HG03064 (cell line): ENCODE measurements around the gene NDOR1.
A peak's percentile ranks its signal among the peaks of the same experiment; 100 is the strongest.
"Not testable (repeated sequence)": the region's sequence is repeated elsewhere in the genome, so short reads cannot be mapped to it uniquely, and the experiment has no call there.

ENCODE experiments used
- ATAC-seq: cut with Tn5 transposase; IDR thresholded peaks from one replicate; pipeline ENCODE4 v1.9.1; 2021; ENCODE audit warnings: low read depth; ENCODE audit not compliant: unreplicated experiment

NDOR1 gene

DNA sequence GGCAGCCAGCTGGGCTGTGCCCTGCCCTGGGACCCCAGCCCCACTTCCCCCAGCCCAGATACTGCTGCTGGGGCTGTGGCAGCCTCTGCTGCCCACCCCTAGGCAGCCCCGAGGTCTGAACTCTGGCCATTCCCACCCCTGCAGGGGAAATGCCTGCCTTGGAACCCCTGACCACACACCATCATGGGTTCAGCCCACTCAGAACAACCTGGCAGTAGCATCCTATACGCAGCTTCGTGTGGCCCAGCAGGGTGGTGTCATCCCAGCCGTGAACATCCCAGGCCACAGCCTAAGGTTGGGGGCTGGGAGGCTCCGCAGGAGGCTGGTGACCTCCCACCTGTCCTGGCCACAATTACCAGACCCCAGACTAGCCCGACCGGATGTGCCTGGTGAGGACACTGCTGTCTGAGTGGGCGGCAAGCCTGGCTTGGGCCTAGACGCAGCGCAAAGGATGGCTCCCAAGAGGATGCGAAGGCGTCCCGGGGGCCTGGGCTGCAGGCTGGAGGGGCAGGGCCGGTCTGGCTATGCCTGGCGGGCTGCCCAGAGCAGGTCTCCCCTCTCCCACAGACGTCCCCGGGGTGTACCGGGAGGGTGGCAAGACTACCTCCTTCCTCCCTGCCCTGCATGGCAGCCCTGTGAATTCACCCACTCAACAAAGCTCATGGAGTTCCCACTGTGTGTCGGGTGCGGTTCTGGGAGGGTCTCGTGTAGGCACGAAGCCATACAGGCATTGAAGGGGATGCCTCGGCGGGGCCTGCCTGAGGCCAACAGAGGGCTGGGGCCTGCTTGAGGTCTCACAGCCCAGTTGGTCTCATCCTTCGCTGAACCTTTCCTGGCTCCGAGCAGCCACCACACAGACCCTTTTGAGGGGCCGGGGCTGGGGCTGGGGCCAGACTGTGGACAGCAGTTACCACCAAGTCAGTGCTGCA, 23.7 kb downstream of the NDOR1 start:
- ATAC-seq: no peak

DNA sequence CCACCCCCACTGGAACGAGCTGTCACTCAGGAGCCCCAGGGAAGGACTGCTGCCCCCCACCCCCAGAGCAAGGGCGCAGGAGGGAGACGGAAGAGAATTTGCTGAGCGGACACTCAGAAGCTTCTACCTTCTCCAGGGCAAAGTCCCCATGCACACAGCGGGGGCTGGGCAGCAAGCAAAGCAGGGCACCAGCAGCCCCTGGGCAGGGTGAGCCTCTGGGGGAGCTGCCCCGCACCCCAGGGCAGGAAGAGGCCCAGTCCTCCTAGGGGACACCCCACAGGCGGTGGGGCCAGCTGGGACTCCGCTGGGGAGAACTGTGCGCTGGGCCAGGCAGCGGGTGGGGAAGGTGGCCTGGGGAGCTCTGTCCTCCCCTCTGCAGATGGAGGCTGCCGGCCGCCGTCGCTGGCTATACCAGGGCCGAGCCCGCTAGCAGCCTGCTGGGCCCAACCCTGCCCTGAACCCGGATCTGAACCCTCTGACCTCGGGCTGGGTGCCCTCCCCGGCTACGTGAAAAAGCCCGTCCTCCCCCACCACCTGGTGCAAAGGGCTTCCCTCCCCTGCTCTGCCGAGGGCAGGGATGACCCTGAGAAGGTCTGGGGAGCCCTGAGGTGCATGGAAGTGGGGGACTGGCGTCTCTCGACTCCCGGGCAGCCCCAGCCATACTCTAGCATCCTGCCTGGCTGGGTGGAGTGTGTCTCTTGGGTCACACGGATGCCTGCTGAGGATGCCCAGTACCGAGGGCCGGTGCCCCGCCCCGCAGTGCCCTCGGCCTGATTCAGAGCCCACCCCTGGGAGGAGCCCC, 24.6 kb downstream of the NDOR1 start:
- ATAC-seq: no peak

GRCh38 chr9:137230705-137231371, 25.3 kb downstream of the NDOR1 start, which contains the start of gene SLC34A3:
SLC34A3 (plus strand) TSS chr9:137230901; CDS start chr9:137231703, 802 bp downstream.
- ATAC-seq: no peak

DNA sequence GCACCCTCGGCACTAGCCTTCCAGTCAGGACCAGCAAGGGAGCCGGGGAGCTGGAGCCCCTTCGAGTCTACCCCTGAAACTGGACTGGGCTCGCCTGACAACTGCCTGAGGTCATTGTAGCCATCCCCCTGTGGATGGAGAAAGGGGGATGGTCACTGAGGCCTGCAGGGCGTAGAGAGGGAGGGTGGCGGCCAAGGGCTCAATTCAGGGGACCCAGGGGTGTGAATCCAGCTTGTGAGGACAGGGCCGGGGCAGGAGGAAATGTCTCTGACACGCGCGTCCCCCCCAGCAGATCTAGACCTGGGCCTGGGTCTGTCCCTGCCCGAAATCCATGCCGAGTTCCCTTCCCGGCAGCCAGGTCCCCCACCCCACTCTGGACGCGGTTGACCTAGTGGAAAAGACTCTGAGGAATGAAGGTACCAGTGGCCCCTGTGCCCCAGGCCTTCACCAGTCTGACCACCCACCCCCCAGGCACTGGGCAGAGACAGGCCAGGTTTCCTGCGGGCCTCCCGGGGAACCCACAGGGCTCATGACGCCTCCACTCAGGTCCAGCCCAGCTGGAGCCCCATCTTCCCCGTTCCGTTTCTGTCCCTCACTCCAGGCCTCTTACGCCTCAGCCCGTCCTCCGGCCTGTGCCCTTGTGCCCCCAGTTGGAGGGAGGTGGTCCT, 26.0 kb downstream of the NDOR1 start:
- no peak for ATAC-seq

GRCh38 chr9:137232101-137232500, 26.6 kb downstream of the NDOR1 start:
- ATAC-seq: no peak

- ATAC-seq: no peak
These were observed 27.0 kb downstream of the NDOR1 start for GRCh38 chr9:137232510-137232909.

DNA sequence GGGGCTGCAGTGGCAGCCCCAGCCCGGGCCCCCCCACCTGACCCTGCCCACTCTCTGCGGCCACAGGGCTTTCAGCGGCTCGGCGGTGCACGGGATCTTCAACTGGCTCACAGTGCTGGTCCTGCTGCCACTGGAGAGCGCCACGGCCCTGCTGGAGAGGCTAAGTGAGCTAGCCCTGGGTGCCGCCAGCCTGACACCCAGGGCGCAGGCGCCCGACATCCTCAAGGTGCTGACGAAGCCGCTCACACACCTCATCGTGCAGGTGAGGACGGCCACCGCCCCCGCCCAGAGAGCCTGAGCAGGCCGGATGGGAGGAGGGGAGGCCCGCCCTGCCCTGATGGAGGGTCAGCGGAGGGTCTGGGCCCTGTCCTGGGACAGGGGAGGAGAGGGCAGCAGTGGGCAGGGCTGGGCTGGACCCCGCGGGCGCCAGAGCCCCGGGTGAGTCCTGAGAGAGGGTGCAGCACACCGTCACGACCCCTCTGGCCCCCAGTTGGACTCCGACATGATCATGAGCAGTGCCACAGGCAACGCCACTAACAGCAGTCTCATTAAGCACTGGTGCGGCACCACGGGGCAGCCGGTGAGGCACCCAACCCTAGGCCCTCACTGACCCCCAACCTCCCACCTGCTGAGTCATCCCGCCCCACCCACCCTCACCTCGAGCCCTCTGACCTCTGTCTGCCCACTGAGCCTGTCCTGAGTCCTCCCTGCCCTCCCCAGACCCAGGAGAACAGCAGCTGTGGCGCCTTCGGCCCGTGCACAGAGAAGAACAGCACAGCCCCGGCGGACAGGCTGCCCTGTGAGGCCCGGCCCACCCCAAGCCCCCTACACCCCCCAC, 27.9 kb downstream of the NDOR1 start:
- no peak for ATAC-seq

GRCh38 chr9:137234055-137234697, 28.7 kb downstream of the NDOR1 start:
- no peak for ATAC-seq

GRCh38 chr9:137234758-137235423, 29.4 kb downstream of the NDOR1 start:
- no peak for ATAC-seq

DNA sequence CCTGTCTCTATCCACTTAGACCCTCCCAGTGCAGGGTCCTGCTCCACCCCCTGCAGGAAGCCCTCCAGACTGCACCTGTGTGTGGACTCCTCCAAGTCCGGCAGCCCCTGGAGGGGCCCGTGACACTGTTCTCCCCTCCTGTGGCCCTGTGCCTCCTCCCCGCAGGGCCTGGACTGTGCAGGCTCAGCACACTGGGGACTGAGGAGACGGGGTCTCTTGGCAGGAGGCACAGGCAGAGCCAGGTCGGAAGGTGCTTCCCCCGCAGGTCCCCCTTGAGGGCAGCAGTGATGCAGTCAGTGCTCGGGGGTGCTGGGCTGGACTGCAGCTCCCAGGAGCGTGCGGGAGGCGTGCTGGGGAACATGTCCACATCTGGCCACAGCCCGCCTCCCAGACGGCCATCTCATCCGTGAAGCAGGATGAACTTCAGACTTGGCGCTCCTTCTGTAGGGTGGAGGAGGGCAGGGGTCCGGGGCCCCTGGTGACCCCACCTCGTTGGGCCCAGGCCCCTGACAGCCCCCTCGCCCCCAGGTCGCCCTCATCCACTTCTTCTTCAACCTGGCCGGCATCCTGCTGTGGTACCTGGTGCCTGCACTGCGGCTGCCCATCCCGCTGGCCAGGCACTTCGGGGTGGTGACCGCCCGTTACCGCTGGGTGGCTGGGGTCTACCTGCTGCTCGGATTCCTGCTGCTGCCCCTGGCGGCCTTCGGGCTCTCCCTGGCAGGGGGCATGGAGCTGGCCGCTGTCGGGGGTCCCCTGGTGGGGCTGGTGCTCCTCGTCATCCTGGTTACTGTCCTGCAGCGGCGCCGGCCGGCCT, 30.1 kb downstream of the NDOR1 start:
- no peak for ATAC-seq

GRCh38 chr9:137236238-137236935, 30.9 kb downstream of the NDOR1 start:
- no peak for ATAC-seq

DNA sequence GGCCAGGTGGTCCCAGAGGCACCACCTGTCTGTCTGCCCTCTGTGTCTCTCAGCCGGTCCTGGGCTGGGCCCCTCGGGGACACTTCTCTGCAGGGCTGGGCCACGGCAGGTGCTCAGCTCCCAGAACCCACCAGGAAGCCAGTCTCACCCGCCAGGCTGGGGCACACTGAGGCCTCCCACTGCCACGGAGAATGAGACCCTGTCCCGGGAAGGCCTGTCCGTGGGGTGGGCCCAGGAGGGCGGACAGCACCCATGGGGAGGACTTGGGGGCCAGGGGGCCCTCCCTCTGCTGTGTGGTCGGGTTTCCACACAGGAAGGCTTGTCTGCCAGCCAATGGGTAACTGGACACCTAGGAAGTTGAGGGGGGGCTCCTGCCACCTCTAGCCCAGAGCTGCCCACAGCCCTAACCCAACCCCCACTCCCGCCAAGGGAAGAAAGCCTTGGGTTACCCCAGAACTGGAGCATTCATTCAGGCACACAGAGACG, 31.5 kb downstream of the NDOR1 start:
- ATAC-seq: no peak

- ATAC-seq: no peak
These were observed 32.5 kb downstream of the NDOR1 start for GRCh38 chr9:137237759-137238726.

DNA sequence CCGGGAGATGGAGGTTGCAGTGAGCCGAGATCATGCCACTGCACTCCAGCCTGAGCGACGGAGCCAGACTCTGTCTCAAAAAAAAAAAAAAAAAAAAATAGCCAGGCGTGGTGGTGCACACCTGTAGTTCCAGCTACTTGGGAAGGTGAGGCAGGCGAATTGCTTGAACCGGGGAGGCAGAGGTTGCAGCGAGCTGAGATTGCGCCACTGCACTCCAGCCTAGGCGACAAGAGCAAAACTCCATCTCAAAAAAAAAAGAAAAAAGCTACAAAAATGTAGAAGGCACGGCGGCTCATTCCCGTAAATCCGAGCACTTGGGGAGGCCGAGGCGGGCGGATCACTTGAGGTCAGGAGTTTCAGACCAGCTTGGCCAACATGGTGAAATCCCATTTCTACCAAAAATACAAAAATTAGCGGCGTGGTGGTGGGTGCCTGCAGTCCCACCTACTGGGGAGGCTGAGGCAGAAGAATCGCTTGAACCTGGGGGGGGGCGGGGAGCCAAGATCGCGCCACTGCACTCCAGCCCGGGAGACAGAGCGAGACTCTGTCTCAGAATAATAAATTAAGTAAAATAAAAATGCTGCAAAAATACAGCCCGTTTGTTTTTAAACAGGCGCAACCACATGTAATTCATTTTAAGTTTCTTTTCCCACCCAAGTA, 34.2 kb downstream of the NDOR1 start:
- ATAC-seq: not testable (repeated sequence)

- peak; percentile 13 for ATAC-seq
These were observed 34.9 kb downstream of the NDOR1 start for GRCh38 chr9:137240318-137240840.
